ENCODE results near the gene CORO2B. TPM values are rescaled to one million over a fixed set of nuclear protein-coding genes. Genes with fewer than 3 reads are reported as not detected.

The CORO2B gene
- total and polyA plus RNA-seq, 2 of the 13 experiments (the other 11 are each of a cell fraction or from before 2014, with no cell fraction given): 0.35 to 0.63 TPM

DNA sequence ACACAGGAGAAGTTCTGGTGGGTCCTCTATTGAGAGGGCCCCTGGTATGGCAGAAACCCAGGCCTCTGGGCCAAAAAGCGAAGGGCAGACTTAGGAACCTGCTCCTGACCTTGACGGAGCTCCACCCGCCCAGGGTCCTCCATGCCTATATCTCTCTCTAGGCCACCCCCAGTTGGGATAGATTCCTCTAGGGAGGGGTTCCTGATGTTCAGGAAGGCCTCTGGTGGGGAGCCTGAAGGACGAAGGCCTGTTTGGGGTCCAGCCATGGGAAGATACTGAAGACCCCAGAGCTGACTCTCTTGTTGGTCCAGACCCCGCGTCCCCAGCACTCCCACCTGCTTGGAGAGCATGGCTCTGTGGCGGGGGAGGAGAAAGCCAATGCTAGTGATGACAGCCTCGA, 104.2 kb downstream of the CORO2B start:
- no peak for ATAC-seq
- no peaks in the 10 kb centered on the region for H3K36me3 ChIP-seq (replicated peaks in 1 of 2; ENCODE audit: control insufficient read depth in 1 of 2, insufficient read depth in 2 of 2, low read length in 2 of 2)

DNA sequence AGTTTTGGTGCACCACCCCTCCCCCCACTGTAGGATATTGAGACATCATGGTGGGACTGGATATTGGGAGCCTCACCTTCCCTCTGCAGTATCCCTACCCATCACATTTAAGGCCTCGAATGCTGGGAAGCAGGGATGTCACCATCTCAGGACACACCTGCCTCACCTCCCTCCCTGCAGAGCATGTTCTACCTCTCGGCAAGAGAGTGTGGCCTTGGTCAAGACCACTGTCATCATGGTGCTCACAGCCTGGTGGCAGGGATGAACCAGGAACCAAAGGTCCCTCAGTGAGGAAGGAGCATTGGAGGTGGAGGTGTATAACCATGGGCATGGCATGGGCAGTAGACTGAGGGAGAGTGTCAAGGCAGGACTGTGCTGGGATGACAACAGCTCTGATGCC, 104.8 kb downstream of the CORO2B start:
- H4K20me1 ChIP-seq (ENCODE audit: insufficient read depth, low read length): no peaks in the 10 kb centered on the region
- no peaks in the 10 kb centered on the region for H3K4me1 ChIP-seq (ENCODE audit: insufficient read depth, low read length)
- ChIA-PET CTCF (ENCODE audit: low intra/inter-chr PET ratio, low total read pairs) (no interaction called here), POLR2A (no interaction called here)
- 0% methylated on average over 2 of the region's 2 CpGs for WGBS (ENCODE audit: low lambda C conversion rate)
- in situ Hi-C loops (cut with HindIII; ENCODE audit: extremely low pct_ligation_motif_present, low pct_unique_long_range_greater_than_20kb) (no loop called here), intact Hi-C loops (cut with micrococcal nuclease; ENCODE audit: unreplicated experiment) (no loop called here)
- no peaks in the 10 kb centered on the region for H3K36me3 ChIP-seq (replicated peaks in 1 of 2; ENCODE audit: control insufficient read depth in 1 of 2, insufficient read depth in 2 of 2, low read length in 2 of 2)
- H3K9ac ChIP-seq (ENCODE audit: insufficient read depth, low read depth, low read length): no peak overlapping the region
- FAIRE-seq (no peak), ATAC-seq (no peak), DNase-seq (ENCODE audit: low spot score) (no peak)
- no peak overlapping the region for H3K27ac ChIP-seq (ENCODE audit: extremely low read length, insufficient read depth, low read length)
- H3K79me2 ChIP-seq (ENCODE audit: insufficient read depth, low read length): no peaks in the 10 kb centered on the region
- no peaks in the 10 kb centered on the region for H3K9me3 ChIP-seq (ENCODE audit: low read length)
- H3K27me3 ChIP-seq (ENCODE audit: control insufficient read depth in 1 of 2, insufficient read depth in 2 of 2, low read length in 2 of 2): peaks cover 0 to 13% of the 10 kb centered on the region in 2 experiments; a peak in 1 of 5 replicates
- no TSS peak for BruUV-seq (replicated peaks)
- H3K4me3 ChIP-seq (replicated peaks in 1 of 3; ENCODE audit: insufficient read depth in 1 of 3, low read depth in 2 of 3, low read length in 3 of 3): no peak overlapping the region
- H2AFZ ChIP-seq (ENCODE audit: low read length): no peak overlapping the region
- H3K4me2 ChIP-seq (ENCODE audit: low read depth, low read length): no peak overlapping the region
- TF ChIP-seq, protein P1, sequence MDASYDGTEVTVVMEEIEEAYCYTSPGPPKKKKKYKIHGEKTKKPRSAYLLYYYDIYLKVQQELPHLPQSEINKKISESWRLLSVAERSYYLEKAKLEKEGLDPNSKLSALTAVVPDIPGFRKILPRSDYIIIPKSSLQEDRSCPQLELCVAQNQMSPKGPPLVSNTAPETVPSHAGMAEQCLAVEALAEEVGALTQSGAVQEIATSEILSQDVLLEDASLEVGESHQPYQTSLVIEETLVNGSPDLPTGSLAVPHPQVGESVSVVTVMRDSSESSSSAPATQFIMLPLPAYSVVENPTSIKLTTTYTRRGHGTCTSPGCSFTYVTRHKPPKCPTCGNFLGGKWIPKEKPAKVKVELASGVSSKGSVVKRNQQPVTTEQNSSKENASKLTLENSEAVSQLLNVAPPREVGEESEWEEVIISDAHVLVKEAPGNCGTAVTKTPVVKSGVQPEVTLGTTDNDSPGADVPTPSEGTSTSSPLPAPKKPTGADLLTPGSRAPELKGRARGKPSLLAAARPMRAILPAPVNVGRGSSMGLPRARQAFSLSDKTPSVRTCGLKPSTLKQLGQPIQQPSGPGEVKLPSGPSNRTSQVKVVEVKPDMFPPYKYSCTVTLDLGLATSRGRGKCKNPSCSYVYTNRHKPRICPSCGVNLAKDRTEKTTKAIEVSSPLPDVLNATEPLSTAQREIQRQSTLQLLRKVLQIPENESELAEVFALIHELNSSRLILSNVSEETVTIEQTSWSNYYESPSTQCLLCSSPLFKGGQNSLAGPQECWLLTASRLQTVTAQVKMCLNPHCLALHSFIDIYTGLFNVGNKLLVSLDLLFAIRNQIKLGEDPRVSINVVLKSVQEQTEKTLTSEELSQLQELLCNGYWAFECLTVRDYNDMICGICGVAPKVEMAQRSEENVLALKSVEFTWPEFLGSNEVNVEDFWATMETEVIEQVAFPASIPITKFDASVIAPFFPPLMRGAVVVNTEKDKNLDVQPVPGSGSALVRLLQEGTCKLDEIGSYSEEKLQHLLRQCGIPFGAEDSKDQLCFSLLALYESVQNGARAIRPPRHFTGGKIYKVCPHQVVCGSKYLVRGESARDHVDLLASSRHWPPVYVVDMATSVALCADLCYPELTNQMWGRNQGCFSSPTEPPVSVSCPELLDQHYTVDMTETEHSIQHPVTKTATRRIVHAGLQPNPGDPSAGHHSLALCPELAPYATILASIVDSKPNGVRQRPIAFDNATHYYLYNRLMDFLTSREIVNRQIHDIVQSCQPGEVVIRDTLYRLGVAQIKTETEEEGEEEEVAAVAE (CRISPR knock-in tag; IDR thresholded peaks at IDR 0.05; ENCODE audit: borderline replicate concordance): no peak
- TF ChIP-seq, protein P2, sequence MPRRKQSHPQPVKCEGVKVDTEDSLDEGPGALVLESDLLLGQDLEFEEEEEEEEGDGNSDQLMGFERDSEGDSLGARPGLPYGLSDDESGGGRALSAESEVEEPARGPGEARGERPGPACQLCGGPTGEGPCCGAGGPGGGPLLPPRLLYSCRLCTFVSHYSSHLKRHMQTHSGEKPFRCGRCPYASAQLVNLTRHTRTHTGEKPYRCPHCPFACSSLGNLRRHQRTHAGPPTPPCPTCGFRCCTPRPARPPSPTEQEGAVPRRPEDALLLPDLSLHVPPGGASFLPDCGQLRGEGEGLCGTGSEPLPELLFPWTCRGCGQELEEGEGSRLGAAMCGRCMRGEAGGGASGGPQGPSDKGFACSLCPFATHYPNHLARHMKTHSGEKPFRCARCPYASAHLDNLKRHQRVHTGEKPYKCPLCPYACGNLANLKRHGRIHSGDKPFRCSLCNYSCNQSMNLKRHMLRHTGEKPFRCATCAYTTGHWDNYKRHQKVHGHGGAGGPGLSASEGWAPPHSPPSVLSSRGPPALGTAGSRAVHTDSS (CRISPR knock-in tag; conservative IDR thresholded peaks at IDR 0.05): no peak
- no peak for TF ChIP-seq ADNP (CRISPR knock-in tag; IDR thresholded peaks at IDR 0.05)
- TF ChIP-seq, protein P3, sequence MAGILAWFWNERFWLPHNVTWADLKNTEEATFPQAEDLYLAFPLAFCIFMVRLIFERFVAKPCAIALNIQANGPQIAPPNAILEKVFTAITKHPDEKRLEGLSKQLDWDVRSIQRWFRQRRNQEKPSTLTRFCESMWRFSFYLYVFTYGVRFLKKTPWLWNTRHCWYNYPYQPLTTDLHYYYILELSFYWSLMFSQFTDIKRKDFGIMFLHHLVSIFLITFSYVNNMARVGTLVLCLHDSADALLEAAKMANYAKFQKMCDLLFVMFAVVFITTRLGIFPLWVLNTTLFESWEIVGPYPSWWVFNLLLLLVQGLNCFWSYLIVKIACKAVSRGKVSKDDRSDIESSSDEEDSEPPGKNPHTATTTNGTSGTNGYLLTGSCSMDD (CRISPR knock-in tag; IDR thresholded peaks at IDR 0.05): no peak
- no peak for TF ChIP-seq NONO (IDR thresholded peaks at IDR 0.05)
- no peak for TF ChIP-seq NONO (CRISPR knock-in tag; conservative IDR thresholded peaks at IDR 0.05)

More for the DNA sequence above, 104.2 kb downstream of the CORO2B start:
- BruUV-seq (replicated peaks): no TSS peak
- intact Hi-C loops (cut with micrococcal nuclease; ENCODE audit: unreplicated experiment) (no loop called here), in situ Hi-C loops (cut with HindIII; ENCODE audit: extremely low pct_ligation_motif_present, low pct_unique_long_range_greater_than_20kb) (no loop called here)
- TF ChIP-seq NR3C1 (CRISPR knock-in tag; IDR thresholded peaks at IDR 0.05): no peak
- no peak for TF ChIP-seq FOXK2 (IDR thresholded peaks at IDR 0.05)
- no peak for TF ChIP-seq SMAD1 (CRISPR knock-in tag; IDR thresholded peaks at IDR 0.05; ENCODE audit: borderline replicate concordance, low read depth)
- no peak for TF ChIP-seq ZNF720 (CRISPR knock-in tag; IDR thresholded peaks at IDR 0.05)
- TF ChIP-seq, protein P4, sequence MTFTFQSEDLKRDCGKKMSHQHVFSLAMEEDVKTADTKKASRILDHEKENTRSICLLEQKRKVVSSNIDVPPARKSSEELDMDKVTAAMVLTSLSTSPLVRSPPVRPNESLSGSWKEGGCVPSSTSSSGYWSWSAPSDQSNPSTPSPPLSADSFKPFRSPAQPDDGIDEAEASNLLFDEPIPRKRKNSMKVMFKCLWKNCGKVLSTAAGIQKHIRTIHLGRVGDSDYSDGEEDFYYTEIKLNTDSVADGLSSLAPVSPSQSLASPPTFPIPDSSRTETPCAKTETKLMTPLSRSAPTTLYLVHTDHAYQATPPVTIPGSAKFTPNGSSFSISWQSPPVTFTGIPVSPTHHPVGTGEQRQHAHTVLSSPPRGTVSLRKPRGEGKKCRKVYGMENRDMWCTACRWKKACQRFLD (CRISPR knock-in tag; IDR thresholded peaks at IDR 0.05; ENCODE audit: borderline replicate concordance): no peak
- no peak for TF ChIP-seq ZNF772 (CRISPR knock-in tag; IDR thresholded peaks at IDR 0.05)
- TF ChIP-seq ZNF326 (CRISPR knock-in tag; IDR thresholded peaks at IDR 0.05; ENCODE audit: borderline replicate concordance): no peak
- TF ChIP-seq CEBPB (IDR thresholded peaks at IDR 0.05; ENCODE audit: borderline replicate concordance, low read depth, low read length): no peak
- TF ChIP-seq SSRP1 (CRISPR knock-in tag; IDR thresholded peaks at IDR 0.05): no peak
- TF ChIP-seq ZNF614 (CRISPR knock-in tag; IDR thresholded peaks at IDR 0.05; ENCODE audit: borderline replicate concordance): no peak
- no peak for TF ChIP-seq DMAP1 (CRISPR knock-in tag; IDR thresholded peaks at IDR 0.05)
- no peak for TF ChIP-seq ZNF510 (CRISPR knock-in tag; IDR thresholded peaks at IDR 0.05; ENCODE audit: low read depth)
- Histone ChIP-seq H3K4me2 (ENCODE audit: low read depth, low read length) (no peak overlapping the region), H3K4me3 (replicated peaks in 1 of 3; ENCODE audit: insufficient read depth in 1 of 3, low read depth in 2 of 3, low read length in 3 of 3) (no peak overlapping the region), H3K79me2 (ENCODE audit: insufficient read depth, low read length) (no peaks in the 10 kb centered on the region), H3K9ac (ENCODE audit: insufficient read depth, low read depth, low read length) (no peak overlapping the region), H3K27ac (ENCODE audit: extremely low read length, insufficient read depth, low read length) (no peak overlapping the region), H2AFZ (ENCODE audit: low read length) (no peak overlapping the region), H3K9me3 (ENCODE audit: low read length) (no peaks in the 10 kb centered on the region), H4K20me1 (ENCODE audit: insufficient read depth, low read length) (no peaks in the 10 kb centered on the region), H3K27me3 (ENCODE audit: control insufficient read depth in 1 of 2, insufficient read depth in 2 of 2, low read length in 2 of 2) (peaks cover 0 to 14% of the 10 kb centered on the region in 2 experiments; a peak in 1 of 5 replicates), H3K4me1 (ENCODE audit: insufficient read depth, low read length) (no peaks in the 10 kb centered on the region)
- DNase-seq (ENCODE audit: low spot score) (no peak), FAIRE-seq (no peak)
- ChIA-PET CTCF (ENCODE audit: low intra/inter-chr PET ratio, low total read pairs) (no interaction called here), POLR2A (no interaction called here)
- 7% methylated on average over 6 of the region's 8 CpGs for WGBS (ENCODE audit: low lambda C conversion rate)

All from HepG2 (cell line).